Measurements from ENCODE around the gene OLIG2. TPM values are rescaled to one million over a fixed set of nuclear protein-coding genes. Genes with fewer than 3 reads are reported as not detected.

The OLIG2 gene
- polyA plus RNA-seq, 1 of the 3 experiments (the other 2 are of a cell fraction) = not detected

- no peak for TF ChIP-seq MXI1 (IDR thresholded peaks at IDR 0.05; ENCODE audit: low read depth, low read length)
- TF ChIP-seq, protein P1, sequence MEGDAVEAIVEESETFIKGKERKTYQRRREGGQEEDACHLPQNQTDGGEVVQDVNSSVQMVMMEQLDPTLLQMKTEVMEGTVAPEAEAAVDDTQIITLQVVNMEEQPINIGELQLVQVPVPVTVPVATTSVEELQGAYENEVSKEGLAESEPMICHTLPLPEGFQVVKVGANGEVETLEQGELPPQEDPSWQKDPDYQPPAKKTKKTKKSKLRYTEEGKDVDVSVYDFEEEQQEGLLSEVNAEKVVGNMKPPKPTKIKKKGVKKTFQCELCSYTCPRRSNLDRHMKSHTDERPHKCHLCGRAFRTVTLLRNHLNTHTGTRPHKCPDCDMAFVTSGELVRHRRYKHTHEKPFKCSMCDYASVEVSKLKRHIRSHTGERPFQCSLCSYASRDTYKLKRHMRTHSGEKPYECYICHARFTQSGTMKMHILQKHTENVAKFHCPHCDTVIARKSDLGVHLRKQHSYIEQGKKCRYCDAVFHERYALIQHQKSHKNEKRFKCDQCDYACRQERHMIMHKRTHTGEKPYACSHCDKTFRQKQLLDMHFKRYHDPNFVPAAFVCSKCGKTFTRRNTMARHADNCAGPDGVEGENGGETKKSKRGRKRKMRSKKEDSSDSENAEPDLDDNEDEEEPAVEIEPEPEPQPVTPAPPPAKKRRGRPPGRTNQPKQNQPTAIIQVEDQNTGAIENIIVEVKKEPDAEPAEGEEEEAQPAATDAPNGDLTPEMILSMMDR (IDR thresholded peaks at IDR 0.05) = no peak
- TF ChIP-seq, protein P2, sequence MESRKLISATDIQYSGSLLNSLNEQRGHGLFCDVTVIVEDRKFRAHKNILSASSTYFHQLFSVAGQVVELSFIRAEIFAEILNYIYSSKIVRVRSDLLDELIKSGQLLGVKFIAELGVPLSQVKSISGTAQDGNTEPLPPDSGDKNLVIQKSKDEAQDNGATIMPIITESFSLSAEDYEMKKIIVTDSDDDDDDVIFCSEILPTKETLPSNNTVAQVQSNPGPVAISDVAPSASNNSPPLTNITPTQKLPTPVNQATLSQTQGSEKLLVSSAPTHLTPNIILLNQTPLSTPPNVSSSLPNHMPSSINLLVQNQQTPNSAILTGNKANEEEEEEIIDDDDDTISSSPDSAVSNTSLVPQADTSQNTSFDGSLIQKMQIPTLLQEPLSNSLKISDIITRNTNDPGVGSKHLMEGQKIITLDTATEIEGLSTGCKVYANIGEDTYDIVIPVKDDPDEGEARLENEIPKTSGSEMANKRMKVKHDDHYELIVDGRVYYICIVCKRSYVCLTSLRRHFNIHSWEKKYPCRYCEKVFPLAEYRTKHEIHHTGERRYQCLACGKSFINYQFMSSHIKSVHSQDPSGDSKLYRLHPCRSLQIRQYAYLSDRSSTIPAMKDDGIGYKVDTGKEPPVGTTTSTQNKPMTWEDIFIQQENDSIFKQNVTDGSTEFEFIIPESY (IDR thresholded peaks at IDR 0.05; ENCODE audit: borderline replicate concordance, low read depth) = no peak
- no peak for TF ChIP-seq EP300 (IDR thresholded peaks at IDR 0.05; ENCODE audit: borderline replicate concordance in 1 of 2, low read depth in 1 of 2, low read length in 1 of 2)
- TF ChIP-seq RXRA (IDR thresholded peaks at IDR 0.05; ENCODE audit: borderline replicate concordance, low read depth) = no peak
- no peak for TF ChIP-seq SIN3A (IDR thresholded peaks at IDR 0.05; ENCODE audit: borderline replicate concordance, low read depth, low read length)
- TF ChIP-seq, protein P3, sequence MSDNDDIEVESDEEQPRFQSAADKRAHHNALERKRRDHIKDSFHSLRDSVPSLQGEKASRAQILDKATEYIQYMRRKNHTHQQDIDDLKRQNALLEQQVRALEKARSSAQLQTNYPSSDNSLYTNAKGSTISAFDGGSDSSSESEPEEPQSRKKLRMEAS (IDR thresholded peaks at IDR 0.05; ENCODE audit: low read depth) = no peak
- TF ChIP-seq TAF1 (IDR thresholded peaks at IDR 0.05; ENCODE audit: borderline replicate concordance, low read depth, low read length) = no peak
- no peak for TF ChIP-seq FOXJ3 (CRISPR knock-in tag; IDR thresholded peaks at IDR 0.05)
These were observed 43.5 kb downstream of the OLIG2 start (continued) for GRCh38 chr21:33069243-33069642.

DNA sequence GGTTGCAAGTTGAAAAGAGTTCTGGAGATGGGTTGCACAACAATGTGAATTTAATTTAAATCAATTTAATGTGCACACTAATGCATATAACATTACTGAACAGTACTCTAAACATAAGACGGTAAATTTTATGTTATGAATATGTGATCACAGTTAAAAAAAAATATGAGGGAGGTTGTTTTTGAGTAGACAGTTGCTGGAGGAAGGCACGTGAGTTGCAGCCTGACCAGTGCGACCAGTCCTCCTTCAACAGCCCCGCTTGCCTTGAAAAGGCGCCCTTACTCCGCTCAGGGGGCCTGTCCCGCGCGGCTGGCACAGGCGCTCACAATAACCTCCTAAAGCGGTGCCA, 43.9 kb downstream of the OLIG2 start:
- Histone ChIP-seq H3K4me1 (ENCODE audit: control insufficient read depth in 1 of 2, insufficient read depth in 2 of 2, low read depth in 1 of 2, low read length in 1 of 2) (no peaks in the 10 kb centered on the region), H3K4me2 (no peak overlapping the region), H3K9ac (no peak overlapping the region), H3K27me3 (ENCODE audit: insufficient read depth) (peaks cover 97% of the 10 kb centered on the region), H3K9me2 (no peaks in the 10 kb centered on the region), H3K79me2 (ENCODE audit: insufficient read depth) (no peaks in the 10 kb centered on the region), H4K20me1 (ENCODE audit: insufficient read depth) (no peaks in the 10 kb centered on the region), H3F3A (replicated peaks; ENCODE audit: insufficient read depth) (no peaks in the 10 kb centered on the region), H2AFZ (ENCODE audit: low read depth) (no peak overlapping the region), H3K27ac (ENCODE audit: low read depth in 2 of 2, low read length in 1 of 2) (no peak overlapping the region), H3K4me3 (ENCODE audit: low read depth in 2 of 2, low read length in 1 of 2) (no peak overlapping the region), H3K9me3 (no peaks in the 10 kb centered on the region), H3K36me3 (replicated peaks in 1 of 2; ENCODE audit: control insufficient read depth in 1 of 2, insufficient read depth in 2 of 2, low read length in 1 of 2) (no peaks in the 10 kb centered on the region)
- POLR2A ChIA-PET = no interaction called here
- TF ChIP-seq, protein P4, sequence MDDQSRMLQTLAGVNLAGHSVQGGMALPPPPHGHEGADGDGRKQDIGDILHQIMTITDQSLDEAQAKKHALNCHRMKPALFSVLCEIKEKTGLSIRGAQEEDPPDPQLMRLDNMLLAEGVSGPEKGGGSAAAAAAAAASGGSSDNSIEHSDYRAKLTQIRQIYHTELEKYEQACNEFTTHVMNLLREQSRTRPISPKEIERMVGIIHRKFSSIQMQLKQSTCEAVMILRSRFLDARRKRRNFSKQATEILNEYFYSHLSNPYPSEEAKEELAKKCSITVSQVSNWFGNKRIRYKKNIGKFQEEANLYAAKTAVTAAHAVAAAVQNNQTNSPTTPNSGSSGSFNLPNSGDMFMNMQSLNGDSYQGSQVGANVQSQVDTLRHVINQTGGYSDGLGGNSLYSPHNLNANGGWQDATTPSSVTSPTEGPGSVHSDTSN (IDR thresholded peaks at IDR 0.05) = no peak
- TF ChIP-seq NRF1 (IDR thresholded peaks at IDR 0.05; ENCODE audit: low read depth, low read length) (no peak), RAD21 (IDR thresholded peaks at IDR 0.05; ENCODE audit: low read length) (no peak), ELF1 (IDR thresholded peaks at IDR 0.05) (no peak), GABPA (IDR thresholded peaks at IDR 0.05; ENCODE audit: low read depth) (no peak), SIN3A (IDR thresholded peaks at IDR 0.05; ENCODE audit: borderline replicate concordance, low read depth, low read length) (no peak), RFX5 (IDR thresholded peaks at IDR 0.05; ENCODE audit: low read length) (no peak), JUND (IDR thresholded peaks at IDR 0.05) (no peak), MEF2A (IDR thresholded peaks at IDR 0.05; ENCODE audit: borderline replicate concordance, low read depth) (no peak)
- TF ChIP-seq, protein P2 (IDR thresholded peaks at IDR 0.05; ENCODE audit: borderline replicate concordance, low read depth) = no peak
- TF ChIP-seq, protein P5, sequence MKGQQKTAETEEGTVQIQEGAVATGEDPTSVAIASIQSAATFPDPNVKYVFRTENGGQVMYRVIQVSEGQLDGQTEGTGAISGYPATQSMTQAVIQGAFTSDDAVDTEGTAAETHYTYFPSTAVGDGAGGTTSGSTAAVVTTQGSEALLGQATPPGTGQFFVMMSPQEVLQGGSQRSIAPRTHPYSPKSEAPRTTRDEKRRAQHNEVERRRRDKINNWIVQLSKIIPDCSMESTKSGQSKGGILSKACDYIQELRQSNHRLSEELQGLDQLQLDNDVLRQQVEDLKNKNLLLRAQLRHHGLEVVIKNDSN (IDR thresholded peaks at IDR 0.05; ENCODE audit: borderline replicate concordance, low read depth) = no peak
- TF ChIP-seq, protein P1 (IDR thresholded peaks at IDR 0.05) = no peak
- CTCF ChIA-PET = no interaction called here
- WGBS (ENCODE audit: low lambda C conversion rate) = 5% methylated on average over 3 of the region's 11 CpGs
- no peak for DNase-seq

Measured in SK-N-SH (cell line).